ENCODE results near the gene TTC38. TPM values are rescaled to one million over a fixed set of nuclear protein-coding genes. Genes with fewer than 3 reads are reported as not detected.
A peak's percentile ranks its signal among the peaks of the same experiment; 100 is the strongest.
"Not testable (repeated sequence)": the region's sequence is repeated elsewhere in the genome, so short reads cannot be mapped to it uniquely, and the experiment has no call there.

The TTC38 gene
- total and polyA plus RNA-seq, 4 donors: 14.8 to 33.9 (median 28.6) TPM

DNA sequence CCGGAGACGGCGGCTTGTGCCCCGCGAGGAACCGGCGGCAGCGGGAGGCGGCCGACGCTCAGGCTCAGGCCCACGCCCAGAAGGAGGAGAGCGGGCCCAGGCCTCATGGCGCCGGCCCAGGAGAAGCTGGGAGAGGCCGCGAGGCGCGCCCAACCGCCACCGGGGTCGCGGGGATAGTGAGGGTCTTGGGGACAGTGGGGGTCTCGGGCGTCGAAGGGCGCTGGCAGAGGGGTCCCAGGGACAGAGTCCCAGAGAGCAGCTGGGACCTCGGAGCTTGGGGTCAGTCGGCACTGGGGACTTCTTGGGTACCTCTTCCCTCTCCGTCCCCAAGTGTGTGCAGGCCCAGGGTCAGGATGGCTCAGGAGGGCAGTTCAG is 4.6 kb upstream of the TTC38 start, which contains the start of gene PKDREJ:
TSS of gene PKDREJ (minus strand) at position 128 of the 375 bp plus-strand sequence. CDS start at position 107, 21 bp downstream.
- 49 to 58% methylated on average over 23 to 30 of the region's 30 CpGs for WGBS, 2 donors
- peak within 1 kb of the TSS; percentile 38 for H3K4me3 ChIP-seq
- H3K9ac ChIP-seq (ENCODE audit: insufficient read depth in 1 of 2, low read length in 2 of 2): no peak within 1 kb of the TSS
- ATAC-seq (ENCODE audit: insufficient read depth, low FRiP score): no peak
- no peak within 1 kb of the TSS for H3K27ac ChIP-seq (ENCODE audit: low read depth in 1 of 2, low read length in 1 of 2)
- TF ChIP-seq, protein P1, sequence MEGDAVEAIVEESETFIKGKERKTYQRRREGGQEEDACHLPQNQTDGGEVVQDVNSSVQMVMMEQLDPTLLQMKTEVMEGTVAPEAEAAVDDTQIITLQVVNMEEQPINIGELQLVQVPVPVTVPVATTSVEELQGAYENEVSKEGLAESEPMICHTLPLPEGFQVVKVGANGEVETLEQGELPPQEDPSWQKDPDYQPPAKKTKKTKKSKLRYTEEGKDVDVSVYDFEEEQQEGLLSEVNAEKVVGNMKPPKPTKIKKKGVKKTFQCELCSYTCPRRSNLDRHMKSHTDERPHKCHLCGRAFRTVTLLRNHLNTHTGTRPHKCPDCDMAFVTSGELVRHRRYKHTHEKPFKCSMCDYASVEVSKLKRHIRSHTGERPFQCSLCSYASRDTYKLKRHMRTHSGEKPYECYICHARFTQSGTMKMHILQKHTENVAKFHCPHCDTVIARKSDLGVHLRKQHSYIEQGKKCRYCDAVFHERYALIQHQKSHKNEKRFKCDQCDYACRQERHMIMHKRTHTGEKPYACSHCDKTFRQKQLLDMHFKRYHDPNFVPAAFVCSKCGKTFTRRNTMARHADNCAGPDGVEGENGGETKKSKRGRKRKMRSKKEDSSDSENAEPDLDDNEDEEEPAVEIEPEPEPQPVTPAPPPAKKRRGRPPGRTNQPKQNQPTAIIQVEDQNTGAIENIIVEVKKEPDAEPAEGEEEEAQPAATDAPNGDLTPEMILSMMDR (IDR thresholded peaks at IDR 0.05; ENCODE audit: control extremely low read depth, extremely low read depth): no peak
- H3K36me3 ChIP-seq (ENCODE audit: control insufficient read depth in 4 of 4, insufficient read depth in 4 of 4, low read length in 4 of 4): no peaks in the 10 kb centered on the region
- no peak for DNase-seq
- H3K27me3 ChIP-seq (ENCODE audit: control insufficient read depth in 3 of 3, insufficient read depth in 3 of 3, low read length in 2 of 3): peaks cover 0 to 31% (median 19%) of the 10 kb centered on the region in 3 donors
- H3K4me1 ChIP-seq (ENCODE audit: control insufficient read depth in 5 of 5, insufficient read depth in 5 of 5, low read length in 5 of 5): peaks cover 0 to 8% (median 3%) of the 10 kb centered on the region in 5 donors
- peaks cover 0 to 8% (median 0%) of the 10 kb centered on the region in 4 donors for H3K9me3 ChIP-seq (ENCODE audit: control insufficient read depth in 4 of 4, insufficient read depth in 3 of 4, low read length in 3 of 4)

DNA sequence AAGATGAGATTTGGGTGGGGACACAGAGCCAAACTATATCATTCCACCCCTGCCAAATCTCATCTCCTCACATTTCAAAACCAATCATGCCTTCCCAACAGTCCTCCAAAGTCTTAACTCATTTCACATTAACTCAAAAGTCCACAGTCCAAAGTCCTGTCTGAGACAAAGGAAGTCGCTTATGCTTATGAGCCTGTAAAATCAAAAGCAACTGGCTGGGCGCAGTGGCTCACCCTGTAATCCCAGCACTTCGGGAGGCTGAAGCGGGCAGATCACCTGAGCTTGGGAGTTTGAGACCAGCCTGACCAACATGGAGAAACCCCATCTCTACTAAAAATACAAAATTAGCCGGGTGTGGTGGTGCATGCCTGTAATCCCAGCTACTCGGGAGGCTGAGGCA is 3.3 kb upstream of the TTC38 start:
- H3K27me3 ChIP-seq (ENCODE audit: control insufficient read depth in 3 of 3, insufficient read depth in 3 of 3, low read length in 2 of 3): peaks cover 0 to 31% (median 19%) of the 10 kb centered on the region in 3 donors
- not testable (repeated sequence) for H3K36me3 ChIP-seq (ENCODE audit: control insufficient read depth in 4 of 4, insufficient read depth in 4 of 4, low read length in 4 of 4); ATAC-seq (ENCODE audit: insufficient read depth, low FRiP score); H3K9me3 ChIP-seq (ENCODE audit: control insufficient read depth in 4 of 4, insufficient read depth in 3 of 4, low read length in 3 of 4); H3K27ac ChIP-seq (ENCODE audit: low read depth in 1 of 2, low read length in 1 of 2); DNase-seq; H3K9ac ChIP-seq (ENCODE audit: insufficient read depth in 1 of 2, low read length in 2 of 2); H3K4me3 ChIP-seq
- WGBS, 2 donors: 93 to 98% methylated on average over 6 of the region's 6 CpGs
- peaks cover 0 to 20% (median 7%) of the 10 kb centered on the region in 5 donors for H3K4me1 ChIP-seq (ENCODE audit: control insufficient read depth in 5 of 5, insufficient read depth in 5 of 5, low read length in 5 of 5)

DNA sequence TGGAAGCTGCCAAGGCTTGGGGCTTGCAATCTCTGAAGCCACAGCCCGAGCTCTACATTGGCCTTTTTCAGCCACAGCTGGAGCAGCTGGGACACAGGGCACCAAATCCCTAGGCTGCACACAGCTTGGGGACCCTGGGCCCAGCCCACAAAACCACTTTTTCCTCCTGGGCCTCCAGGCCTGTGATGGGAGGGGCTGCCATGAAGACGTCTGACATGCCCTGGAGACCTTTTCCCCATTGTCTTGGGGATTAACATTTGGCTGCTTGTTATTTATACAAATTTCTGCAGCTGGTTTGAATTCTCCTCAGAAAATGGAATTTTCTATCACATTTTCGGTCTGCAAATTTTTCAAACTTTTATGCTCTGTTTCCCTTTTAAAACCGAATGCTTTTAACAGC is 2.2 kb upstream of the TTC38 start:
- DNase-seq; H3K9ac ChIP-seq (ENCODE audit: insufficient read depth in 1 of 2, low read length in 2 of 2); ATAC-seq (ENCODE audit: insufficient read depth, low FRiP score); H3K9me3 ChIP-seq (ENCODE audit: control insufficient read depth in 4 of 4, insufficient read depth in 3 of 4, low read length in 3 of 4); H3K4me3 ChIP-seq; H3K36me3 ChIP-seq (ENCODE audit: control insufficient read depth in 4 of 4, insufficient read depth in 4 of 4, low read length in 4 of 4); H3K27ac ChIP-seq (ENCODE audit: low read depth in 1 of 2, low read length in 1 of 2): not testable (repeated sequence)
- Histone ChIP-seq H3K27me3 (ENCODE audit: control insufficient read depth in 3 of 3, insufficient read depth in 3 of 3, low read length in 2 of 3) (peaks cover 0 to 26% (median 15%) of the 10 kb centered on the region in 3 donors), H3K4me1 (ENCODE audit: control insufficient read depth in 5 of 5, insufficient read depth in 5 of 5, low read length in 5 of 5) (peaks cover 0 to 21% (median 7%) of the 10 kb centered on the region in 5 donors)
- 91 to 93% methylated on average over 4 of the region's 4 CpGs for WGBS, 2 donors

DNA sequence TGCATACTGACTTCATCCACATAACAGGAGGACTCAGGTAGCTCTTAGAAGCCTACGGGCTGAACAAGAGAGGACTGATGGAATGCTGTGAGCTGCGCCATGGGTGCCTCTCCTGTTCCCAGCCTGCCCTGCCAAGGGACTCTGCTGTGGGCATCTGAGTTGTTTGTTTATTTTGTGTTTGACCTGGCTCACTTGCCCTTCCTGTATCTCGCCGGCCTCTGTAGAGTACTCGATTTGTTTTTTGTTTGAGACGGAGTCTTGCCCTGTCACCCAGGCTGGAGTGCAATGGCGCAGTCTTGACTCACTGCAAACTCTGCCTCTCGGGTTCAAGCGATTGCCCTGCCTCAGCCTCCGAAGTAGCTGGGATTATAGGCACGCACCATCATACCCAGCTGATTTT is 1.8 kb downstream of the TTC38 start:
- Histone ChIP-seq H3K4me1 (ENCODE audit: control insufficient read depth in 5 of 5, insufficient read depth in 5 of 5, low read length in 5 of 5) (peaks cover 0 to 21% (median 6%) of the 10 kb centered on the region in 5 donors), H3K36me3 (ENCODE audit: control insufficient read depth in 4 of 4, insufficient read depth in 4 of 4, low read length in 4 of 4) (peaks cover 0 to 23% (median 13%) of the 10 kb centered on the region in 4 donors), H3K9ac (ENCODE audit: insufficient read depth in 1 of 2, low read length in 2 of 2) (no peak overlapping the region), H3K27ac (ENCODE audit: low read depth in 1 of 2, low read length in 1 of 2) (no peak overlapping the region), H3K9me3 (ENCODE audit: control insufficient read depth in 4 of 4, insufficient read depth in 3 of 4, low read length in 3 of 4) (no peaks in the 10 kb centered on the region), H3K27me3 (ENCODE audit: control insufficient read depth in 3 of 3, insufficient read depth in 3 of 3, low read length in 2 of 3) (no peaks in the 10 kb centered on the region), H3K4me3 (no peak overlapping the region)
- TF ChIP-seq, protein P1 (IDR thresholded peaks at IDR 0.05; ENCODE audit: control extremely low read depth, extremely low read depth): no peak
- DNase-seq (no peak), ATAC-seq (ENCODE audit: insufficient read depth, low FRiP score) (no peak)
- WGBS, 2 donors: 67 to 86% methylated on average over 11 of the region's 11 CpGs

Measured in lung (tissue), 12 donors.